HS-27A (cell line): ENCODE data around the gene TEDDM1.
A peak's percentile ranks its signal among the peaks of the same experiment; 100 is the strongest.

Experiments
- DNase-seq: peaks from one replicate; pipeline ENCODE4 v3.0.0-alpha.2; 2012; ENCODE audit warnings: low read depth, missing footprints

Gene TEDDM1

DNA sequence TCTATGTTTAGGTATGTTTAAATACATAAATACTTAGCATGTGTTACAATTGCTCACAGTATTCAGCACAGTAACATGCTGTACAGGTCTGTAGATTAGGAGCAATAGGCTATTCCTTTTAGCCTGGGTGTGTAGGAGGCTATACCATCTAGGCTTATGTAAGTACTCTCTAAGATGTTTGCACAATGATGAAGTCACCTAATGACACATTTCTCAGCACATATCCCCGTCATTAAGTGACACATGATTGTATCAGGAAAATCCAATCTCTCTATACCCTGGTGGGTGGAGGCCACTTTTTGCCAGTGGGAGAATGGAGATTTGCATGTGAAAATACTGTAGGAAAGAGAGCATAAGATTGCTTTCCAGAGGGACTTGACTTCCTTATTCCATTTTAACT, 5.5 kb upstream of the TEDDM1 start:
- DNase-seq, result no peak

DNA sequence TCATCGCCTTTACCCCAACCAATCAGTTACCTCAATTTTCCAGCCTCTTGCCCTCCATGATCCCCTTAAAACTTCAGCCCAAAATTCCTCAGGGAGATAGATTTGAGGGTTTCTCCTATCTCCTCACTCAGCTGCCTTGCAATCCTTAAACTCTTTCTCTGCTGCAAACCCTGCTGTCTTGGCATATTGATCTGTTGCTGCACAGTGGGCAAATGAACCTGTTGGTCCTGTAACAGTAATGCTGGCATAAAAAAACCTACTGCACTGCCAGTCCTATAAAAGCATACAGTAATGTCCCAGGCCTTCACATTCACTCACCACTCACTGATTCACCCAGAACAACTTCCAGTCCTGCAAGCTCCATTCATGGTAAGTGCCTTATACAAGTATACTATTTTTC, 5.1 kb upstream of the TEDDM1 start:
- no peak for DNase-seq

- DNase-seq, result no peak
These were observed 4.3 kb upstream of the TEDDM1 start for GRCh38 chr1:182404781-182405180.

DNA sequence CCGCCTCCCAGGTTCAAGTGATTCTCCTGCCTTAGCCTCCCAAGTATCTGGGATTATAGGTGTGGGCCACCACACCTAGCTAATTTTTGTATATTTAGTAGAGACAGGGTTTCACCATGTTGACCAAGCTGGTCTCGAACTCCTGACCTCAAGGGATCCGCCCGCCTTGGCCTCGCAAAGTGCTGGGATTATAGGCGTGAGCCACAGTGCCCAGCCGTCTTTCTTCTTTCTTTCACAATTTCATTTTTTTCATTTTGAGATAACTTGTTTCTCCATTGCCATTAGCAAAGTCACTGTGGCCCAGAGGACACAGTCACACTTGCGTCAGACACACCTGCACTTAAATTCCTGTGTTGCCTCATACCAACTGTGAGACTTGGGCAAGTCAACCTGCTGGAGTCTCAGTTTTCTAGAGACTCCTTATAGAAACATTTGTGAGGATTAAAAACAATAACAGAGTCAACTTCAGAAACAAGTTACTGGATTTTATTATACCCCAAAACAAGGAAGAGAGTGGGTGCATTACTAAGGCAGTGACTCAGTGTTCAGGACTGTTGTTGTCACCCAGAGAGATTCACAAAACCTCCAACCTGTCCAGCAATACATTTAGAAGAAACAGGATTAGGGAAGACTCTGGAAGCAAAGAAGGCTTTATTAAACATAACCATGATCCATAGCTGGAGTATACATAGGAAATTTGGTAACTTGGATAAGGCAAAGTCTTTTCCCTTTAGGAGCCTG, 2.6 kb downstream of the TEDDM1 start:
- no peak for DNase-seq

- DNase-seq, result no peak
These were observed 4.6 kb downstream of the TEDDM1 start for GRCh38 chr1:182395906-182396305.

DNA sequence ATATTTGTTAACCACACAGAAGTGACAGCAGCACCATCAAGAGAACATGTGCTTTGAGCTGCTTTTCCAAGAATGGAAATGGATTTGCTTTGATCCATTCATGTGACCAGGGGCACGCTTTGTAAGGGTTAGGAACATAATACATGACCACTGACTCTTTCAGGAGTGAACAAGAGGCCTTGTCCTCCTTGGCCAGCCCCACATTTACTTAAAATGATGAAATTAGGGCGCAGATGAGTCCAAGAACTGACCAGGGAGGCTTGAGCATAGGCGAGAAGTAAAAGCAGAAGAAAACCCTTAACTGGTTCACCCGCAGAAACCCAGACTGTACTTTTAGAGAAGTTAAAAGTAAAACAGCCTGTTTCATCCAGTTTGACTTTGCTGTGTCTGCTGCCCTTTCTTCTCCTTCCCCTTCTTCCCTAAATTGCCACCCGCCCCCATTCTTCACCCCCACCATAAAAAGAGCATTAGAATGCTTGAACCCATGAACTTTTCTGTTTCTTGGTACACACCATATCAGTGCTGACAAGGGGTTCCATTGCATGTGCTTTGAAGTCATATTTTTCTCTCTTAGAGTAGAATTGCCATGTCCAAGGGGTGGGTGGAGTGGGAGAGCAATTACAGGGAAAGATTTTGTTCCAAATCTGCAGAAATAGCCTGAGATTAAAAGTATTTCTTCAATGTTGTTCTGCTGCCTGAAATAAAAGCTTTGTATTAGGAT, 6.3 kb downstream of the TEDDM1 start:
- DNase-seq, result no peak

DNA sequence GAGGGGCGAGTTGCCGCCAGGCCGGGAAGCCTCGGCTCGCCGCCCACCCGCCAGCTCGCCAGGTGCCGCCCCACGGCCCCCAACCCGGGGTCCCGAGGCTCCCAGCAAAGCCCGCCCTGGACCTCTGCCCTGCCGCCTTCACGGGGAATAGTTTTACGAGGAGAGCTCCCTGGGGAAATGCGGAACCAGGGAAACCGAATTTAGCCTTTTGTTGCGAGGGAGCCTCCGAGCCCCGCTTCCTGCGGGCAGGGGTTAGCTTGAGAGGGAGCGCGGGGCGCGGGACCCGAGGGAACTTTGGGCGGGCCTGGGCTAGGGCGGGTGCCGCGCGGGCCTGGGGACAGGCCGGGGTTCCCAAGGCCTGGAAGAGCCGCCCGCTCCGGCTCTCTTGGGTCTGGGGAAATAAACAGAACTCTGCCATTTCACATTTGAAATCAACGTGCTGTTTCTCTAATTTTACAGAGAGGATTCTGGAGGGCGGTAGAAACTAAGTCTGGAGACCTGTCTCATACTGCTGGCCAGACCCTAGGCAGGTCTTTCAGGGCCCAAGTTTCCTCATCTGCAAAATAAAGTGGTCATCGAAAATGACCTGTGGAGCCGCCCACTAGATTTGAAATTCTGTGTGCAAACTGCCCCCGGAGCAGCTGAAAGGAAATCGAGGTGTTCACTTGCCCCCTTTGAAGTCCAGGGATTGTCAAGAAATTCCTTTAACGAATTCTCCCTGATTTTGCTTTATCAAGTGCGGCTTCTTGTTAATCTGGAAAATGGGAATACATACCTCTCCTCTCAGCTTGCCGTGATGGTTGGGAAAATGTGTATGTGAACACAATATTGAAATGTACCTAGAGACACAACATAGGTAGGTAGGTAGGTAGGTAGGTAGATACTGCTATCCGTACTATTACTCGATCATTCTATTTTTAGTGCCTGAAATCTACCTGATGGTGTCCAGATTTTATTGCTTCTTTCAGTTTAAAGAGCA, 8.1 kb downstream of the TEDDM1 start:
- no peak for DNase-seq

DNA sequence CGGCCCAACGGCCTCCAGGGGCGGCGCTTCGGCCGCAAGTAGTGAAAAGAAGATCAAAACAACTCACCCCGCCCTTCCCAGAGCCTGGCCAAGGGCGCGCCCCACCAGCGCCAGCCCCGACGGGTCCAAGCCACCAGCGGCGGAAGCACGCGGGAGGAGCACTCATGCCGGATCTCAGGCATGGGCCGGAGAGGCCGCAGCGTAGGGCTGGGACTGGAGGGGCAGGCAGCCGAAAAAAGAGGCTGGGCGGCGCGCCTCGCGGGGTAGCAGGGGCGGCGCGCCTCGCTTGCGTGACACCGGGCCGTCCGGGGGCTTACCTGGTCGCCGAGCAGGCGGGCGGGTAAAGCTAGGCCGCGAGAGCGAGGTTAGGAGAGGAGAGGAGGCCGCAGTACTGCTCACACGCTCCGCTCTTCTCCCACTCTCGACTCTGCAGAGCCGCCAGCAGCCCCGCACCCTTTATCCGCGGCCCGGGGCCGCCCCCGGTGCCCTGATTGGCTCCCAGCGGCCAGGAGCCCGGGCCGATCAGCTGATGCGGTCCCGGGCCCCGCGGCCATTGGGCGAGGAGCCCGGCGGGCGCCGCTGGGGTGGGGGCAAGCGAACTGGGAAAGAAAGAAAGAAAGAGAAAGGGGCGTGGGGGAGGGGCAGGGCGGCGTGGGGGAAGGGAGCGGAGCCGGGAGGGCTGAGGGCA, 9.0 kb downstream of the TEDDM1 start, which contains the start of gene GLUL:
TSS of gene GLUL (minus strand) at position 429 of the 688 bp plus-strand sequence. CDS start 3,053 bp downstream, outside the sequence.
- DNase-seq, result peak; percentile 46

DNA sequence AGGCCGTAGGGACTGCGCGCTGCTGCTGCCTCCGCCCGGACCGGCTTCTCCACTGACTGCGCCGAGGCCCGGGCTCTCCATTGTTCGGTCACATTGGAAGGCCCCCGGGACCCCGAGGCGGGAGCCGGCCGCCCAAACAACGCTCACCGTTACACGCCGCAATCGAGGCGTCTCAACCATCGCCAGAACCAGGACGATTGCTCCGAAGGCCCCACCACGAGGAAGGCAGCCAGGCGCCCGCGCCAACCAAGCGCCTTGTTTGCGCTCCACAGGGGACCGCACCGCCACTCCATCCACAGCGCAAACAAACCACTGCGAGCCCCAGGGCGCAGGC, 9.5 kb downstream of the TEDDM1 start:
- no peak for DNase-seq

GRCh38 chr1:182389619-182390047, 10.8 kb downstream of the TEDDM1 start:
- DNase-seq, result no peak

DNA sequence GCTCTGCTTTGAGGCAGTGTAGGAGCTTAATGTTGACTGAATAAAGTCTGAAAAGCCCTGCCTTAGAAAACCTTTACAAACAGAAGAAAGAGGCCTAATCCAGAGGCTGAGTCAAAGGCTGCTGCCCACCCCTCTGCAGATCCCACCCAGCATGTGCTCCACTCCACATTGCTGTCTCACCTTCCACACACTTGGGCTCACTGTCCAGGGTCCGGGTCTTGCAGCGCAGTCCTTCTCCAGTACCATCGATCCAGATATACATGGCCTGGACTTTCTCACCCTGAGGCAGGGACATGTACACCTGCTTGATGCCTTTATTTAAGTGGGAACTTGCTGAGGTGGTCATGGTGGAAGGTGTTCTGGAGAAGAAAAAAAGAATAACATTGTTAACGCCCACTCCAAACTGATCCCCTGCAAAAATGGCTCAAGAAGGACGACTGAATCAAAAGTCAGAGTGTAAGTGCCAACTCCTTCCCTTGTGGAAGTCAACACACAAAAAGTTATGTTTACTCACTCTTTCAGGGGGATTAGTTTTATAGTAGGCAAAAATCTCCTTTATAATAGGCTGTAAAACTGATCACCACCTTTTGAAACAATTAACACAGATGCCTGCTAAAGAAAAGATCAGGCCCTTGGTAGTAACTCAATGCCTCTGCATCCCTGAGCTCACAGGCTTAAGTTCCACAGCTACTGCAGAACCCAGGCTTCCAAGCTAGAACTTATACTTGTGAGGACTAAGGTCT, 11.9 kb downstream of the TEDDM1 start:
- DNase-seq, result no peak

- no peak for DNase-seq
These were observed 12.9 kb downstream of the TEDDM1 start for GRCh38 chr1:182387566-182387965.

DNA sequence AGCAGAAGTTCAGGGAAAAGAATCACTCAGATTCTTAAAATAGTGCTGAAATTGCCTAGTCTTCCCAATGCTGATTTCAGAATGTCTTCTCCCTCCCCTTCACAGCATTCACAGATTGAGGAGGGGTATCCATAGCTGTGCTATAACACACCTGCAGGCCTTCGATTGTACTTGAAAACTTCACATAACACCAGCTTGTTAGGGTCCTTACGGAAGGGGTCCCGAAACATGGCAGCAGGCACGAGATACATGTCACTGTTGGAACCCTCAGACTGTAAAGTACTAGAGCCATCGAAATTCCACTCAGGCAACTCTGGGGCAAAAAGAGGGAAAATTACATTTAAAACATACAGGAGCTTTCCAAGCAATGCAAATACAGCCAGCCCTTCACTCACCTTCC, 13.5 kb downstream of the TEDDM1 start:
- DNase-seq, result no peak

- DNase-seq, result no peak
These were observed 14.3 kb downstream of the TEDDM1 start for GRCh38 chr1:182385885-182386853.

- DNase-seq, result no peak
These were observed 16.0 kb downstream of the TEDDM1 start for GRCh38 chr1:182384387-182384960.

DNA sequence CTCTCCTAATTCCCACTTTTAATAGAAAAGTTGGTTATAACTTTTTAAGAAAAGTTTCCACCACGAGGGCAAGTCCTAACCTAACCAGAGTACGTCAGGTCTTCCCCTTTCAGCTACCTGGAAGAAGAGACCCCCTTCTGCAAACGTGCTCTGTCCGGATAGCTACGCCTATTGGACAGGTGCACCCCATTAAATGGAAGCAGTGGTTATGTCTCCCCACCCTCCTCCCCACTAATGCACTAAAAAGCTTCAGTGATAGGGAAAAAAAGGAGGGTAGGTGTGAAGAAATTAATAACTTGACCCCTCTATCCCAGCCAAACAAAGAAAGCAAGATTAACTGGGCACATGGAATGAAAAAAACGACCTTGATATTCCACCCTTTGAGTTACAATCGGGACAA, 16.5 kb downstream of the TEDDM1 start:
- DNase-seq, result no peak

DNA sequence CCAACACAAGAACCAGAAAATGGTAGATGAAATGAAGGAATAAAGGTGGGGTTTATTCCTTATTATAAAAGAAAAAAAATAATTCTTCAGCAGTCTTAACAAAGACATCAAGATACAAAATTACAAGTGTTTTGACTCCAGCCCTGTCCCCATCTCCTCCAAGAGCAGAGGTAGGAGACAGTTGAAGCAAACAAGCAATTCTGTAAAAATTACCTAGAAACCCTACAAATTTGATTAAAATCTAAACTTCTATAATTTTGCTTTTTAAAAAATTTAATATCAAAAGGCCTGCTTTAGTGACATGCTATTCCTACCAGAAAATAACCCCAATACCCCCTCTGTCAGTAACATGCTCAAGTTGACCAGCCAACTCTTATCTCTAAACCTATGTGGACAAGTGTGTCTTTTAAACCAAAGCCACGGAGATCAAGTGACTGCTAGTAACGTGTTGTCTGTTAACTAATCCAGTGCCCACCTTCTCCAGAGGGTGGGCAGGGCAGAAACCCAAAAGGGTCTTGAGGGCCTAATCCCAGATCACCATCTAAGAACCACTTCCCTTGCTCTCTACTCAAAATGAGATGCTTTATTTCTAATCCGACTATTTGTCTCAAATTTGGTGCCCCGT, 17.3 kb downstream of the TEDDM1 start:
- DNase-seq, result no peak

DNA sequence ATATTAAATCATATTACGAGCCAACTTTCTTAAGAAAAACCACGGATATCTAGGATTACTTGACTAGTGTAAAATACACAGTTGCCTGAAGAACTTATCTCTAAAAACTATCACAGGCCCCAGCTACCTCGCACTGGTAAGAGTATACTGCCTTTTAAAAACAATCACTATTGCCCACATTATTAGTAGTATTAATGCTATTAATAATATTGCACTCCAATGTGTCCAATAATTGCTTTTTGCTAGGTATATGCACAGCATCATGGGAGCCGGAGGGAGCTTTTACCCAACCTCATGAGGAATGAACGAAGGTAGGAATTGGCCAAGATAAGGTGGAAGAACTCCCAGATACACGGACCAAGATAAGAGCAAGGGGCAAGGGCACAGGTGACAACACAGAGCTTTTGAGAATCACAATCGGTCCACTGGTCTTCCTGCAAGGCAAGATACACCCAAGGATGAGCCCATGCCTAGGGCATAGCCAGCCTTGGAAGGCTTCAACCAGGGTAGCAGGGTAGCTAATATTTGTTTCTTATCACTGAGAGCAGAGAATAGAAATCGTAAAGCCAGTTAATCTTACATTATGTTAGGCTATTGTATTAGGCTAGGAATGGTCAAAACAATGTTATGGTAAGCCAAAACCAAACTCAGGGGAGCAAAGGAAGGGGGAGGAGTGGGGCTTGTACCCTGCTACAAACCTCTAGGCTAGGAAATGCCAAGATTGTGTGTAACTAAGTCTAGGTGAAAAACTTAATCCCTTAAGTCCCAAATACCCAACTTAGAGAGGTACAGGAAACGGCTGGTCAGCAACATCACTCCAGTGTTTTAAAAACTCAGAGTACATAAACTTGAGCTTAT, 18.3 kb downstream of the TEDDM1 start:
- no peak for DNase-seq
